GM12865 (cell line): ENCODE data around the gene OSGEP.

Experiments
- DNase-seq: peaks from one replicate; pipeline ENCODE4 v3.0.0; 2010; ENCODE audit warnings: low read depth
- H3K4me3 ChIP-seq: 2 replicates; pipeline ENCODE4 v1.5.1; 2011; ENCODE audit warnings: mild to moderate bottlenecking, low read depth, low read length, control low read depth
- CTCF ChIP-seq: IDR thresholded peaks from 2 replicates; pipeline ENCODE4 v1.5.1; 2011; ENCODE audit warnings: low read length, control low read depth, low read depth, inconsistent platforms; ENCODE audit not compliant: insufficient read depth; ENCODE audit errors: missing control alignments

OSGEP gene

GRCh38 chr14:20441461-20441860 lies 13.2 kb downstream of the OSGEP start:
- DNase-seq: no peak
- H3K4me3 ChIP-seq: no peak overlapping the region
- no peak for TF ChIP-seq CTCF

GRCh38 chr14:20440882-20441281 lies 13.7 kb downstream of the OSGEP start:
- TF ChIP-seq CTCF: no peak
- no peak for DNase-seq
- H3K4me3 ChIP-seq: no peak overlapping the region

GRCh38 chr14:20440465-20440864 lies 14.1 kb downstream of the OSGEP start:
- no peak for TF ChIP-seq CTCF
- DNase-seq: no peak
- H3K4me3 ChIP-seq: no peak overlapping the region

- TF ChIP-seq CTCF: no peak
- DNase-seq: no peak
- H3K4me3 ChIP-seq: no peak overlapping the region
These were observed 15.9 kb downstream of the OSGEP start for GRCh38 chr14:20438664-20439063.

- DNase-seq: no peak
- no peak for TF ChIP-seq CTCF
- no peak overlapping the region for H3K4me3 ChIP-seq
These were observed 18.3 kb downstream of the OSGEP start for GRCh38 chr14:20436363-20436755.

DNA sequence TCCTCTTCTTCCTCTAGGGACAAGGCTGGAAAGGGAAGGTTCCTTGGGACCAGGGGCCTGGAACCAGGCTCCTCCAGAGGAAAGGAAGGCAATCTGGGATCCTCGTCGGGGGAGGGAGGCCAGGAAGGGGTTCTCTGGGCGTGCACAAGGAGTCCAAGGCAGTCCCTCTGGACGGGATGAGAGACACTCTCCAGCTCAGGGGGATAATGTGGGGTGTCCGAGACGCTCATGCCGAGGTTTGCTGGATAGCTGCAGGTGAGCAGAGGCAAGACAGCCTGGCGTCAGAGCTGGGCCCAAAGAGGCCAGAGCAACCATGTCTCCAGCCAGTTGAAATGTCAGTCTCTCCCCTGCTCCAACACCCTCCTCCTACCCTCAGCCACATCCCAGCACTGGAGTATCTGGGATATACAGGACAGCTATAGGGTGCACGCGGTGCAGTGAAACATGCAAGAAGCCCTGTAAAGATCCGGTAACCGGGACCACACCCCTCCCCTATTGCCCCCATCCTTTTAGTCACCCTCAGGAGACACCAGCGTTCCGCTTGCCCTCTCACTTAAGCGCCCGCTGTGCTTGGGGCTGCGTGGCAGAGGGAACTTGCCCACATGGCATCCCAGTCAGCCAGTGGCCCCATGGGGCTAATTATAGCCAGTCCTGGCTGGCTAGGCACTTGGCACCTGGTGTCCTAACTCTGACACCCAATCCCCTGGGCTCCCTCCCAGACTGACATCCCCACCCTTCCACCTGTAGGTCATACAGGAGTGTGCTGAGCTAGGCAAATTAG lies 18.8 kb downstream of the OSGEP start, which contains the start of gene KLHL33:
KLHL33 (minus strand) TSS at position 585 of the 781 bp plus-strand sequence; CDS start at position 230, 355 bp downstream.
- H3K4me3 ChIP-seq: no peak within 1 kb of the TSS
- no peak for DNase-seq
- TF ChIP-seq CTCF: no peak
